ENCODE data around the gene GNA14.

GNA14 gene

GRCh38 chr9:77402286-77402685 is 245.8 kb downstream of the GNA14 start:
- DNase-seq (ENCODE audit: low read depth) = peak; percentile 38

DNA sequence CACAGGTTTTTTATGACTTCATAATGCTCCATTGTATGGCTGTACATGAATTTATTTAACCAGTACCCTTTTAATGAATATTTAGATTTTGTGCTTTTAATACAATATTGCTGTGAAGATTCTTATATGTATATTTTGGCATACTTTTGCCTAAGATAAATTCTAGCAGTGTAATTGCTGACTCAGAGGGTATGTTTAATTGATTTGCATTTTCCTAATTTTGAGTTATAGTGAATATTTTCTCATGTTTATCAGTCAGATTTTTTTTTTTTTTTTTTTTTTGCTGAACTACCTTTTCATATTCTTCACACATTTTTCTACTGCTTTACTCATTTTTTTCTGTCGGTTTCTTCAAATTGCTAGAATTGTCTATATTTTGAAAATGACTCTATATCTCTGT is 248.2 kb downstream of the GNA14 start:
- no peak for DNase-seq (ENCODE audit: low read depth)

- peak; percentile 33 for DNase-seq (ENCODE audit: low read depth)
These were observed 249.5 kb downstream of the GNA14 start for GRCh38 chr9:77398581-77398980.

DNA sequence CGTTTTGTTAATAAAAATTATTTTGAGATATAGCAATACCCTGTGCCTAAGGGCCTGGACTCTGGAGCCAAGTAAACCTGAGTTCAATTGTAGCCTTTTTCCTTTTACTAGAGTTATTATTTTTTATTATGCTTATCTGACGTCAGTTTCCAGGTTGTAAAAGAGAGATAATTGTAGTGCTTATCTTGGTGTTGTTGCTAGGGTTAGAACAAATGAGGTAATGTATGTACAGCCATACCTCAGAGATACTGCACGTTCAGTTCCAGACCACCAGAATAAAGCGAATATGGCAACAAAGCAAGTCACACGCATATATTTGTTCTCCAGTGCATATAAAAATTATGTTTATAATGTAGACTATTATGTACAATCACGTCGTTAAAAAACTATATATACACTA is 255.8 kb downstream of the GNA14 start:
- no peak for DNase-seq (ENCODE audit: low read depth)

DNA sequence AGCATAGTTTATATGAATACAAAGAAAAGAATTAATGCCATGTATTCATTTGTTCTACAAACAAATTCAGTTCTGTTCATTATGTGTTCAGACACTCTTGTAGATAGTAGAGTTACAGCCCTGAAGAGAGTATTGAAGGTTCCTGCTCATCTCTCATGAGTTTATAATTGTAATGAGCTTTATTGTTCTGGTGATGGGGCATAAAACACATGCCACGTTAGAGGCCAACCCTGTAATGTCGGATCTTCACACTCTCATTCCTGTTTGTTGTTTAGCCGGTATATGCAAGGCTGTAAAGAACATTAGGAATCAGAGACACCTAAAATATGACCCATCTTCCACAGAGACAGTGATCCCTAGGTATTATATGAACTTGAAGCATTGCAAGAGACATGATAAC is 256.3 kb downstream of the GNA14 start:
- no peak for DNase-seq (ENCODE audit: low read depth)

DNA sequence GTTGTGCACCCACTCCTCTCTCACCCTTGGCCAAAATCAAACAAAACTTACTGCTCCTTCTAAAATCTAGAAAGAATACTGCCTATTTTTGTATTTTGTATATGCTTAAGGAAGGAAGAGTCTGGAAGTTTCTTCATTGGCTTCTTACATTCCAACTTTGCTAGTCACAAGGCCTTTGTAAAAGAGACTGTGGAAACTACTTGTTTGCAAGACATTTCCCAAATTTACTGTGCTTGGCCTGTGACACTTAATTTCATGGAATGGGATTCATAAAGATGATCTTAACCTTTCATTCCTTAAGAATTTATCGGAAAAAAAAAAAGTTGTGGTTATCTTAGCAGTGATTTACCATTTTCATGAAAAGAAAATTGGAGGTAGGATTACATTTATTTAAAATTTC is 261.9 kb downstream of the GNA14 start:
- DNase-seq (ENCODE audit: low read depth) = peak; percentile 72

DNA sequence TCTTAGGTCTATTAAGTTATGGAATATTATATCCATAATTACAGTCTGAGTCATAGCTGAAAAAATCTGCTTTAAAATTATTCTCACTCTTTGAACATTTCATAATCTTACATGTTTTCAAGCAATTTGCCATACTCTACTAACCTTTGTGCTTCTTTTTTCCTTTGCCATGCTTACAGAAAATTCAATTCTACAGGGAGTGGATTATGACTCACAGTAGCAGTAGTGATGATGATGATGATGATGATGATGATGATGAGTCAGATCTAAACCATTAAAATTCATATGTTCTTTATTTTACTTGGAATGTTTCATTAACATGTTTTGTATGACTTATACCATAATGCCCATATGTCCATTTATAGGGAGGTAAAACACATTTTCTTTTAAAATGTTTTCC is 263.7 kb downstream of the GNA14 start:
- peak; percentile 54 for DNase-seq (ENCODE audit: low read depth)

GRCh38 chr9:77375956-77376532 is 272.1 kb downstream of the GNA14 start:
- DNase-seq (ENCODE audit: low read depth) = peak; percentile 46

DNA sequence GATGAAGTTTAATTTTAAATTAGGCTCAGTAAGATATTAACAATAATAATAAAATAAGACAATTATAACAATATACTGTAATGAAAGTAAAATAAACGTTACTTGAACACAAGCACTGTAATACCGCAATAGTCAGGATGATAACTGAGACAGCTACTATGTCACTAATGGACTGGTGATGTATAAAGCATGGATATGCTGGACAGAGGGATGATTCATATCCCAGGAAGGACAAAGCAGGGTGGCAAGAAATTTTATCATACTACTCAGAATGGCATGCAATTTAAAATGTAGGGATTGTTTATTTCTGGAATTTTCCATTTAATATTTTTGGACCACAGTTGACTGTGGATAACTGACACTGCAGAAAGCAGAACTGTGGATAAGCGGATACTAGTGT is 273.9 kb downstream of the GNA14 start:
- peak; percentile 74 for DNase-seq (ENCODE audit: low read depth)
